Activated T-cell treated with anti-CD3 and anti-CD28 coated beads, Interleukin-2, amount 50 U/mL, for 72 hours (primary cell): ENCODE measurements around the gene OPRL1. TPM values are rescaled to one million over a fixed set of nuclear protein-coding genes. Genes with fewer than 3 reads are reported as not detected.
A peak's percentile ranks its signal among the peaks of the same experiment; 100 is the strongest.

ENCODE experiments used
- ATAC-seq, 2 donors: fragments of 150-1000 bp; cut with Tn5 transposase; replicated peaks in 1 of 2; 2 replicates each; pipeline ENCODE4 v1.10.0; 2021; ENCODE audit warnings: moderate library complexity in 2 of 2, mild to moderate bottlenecking in 1 of 2
- DNase-seq, 2 donors: peaks; one replicate each; pipeline ENCODE4 v3.0.0; 2021 to 2022; ENCODE audit warnings: mixed read lengths in 1 of 2
- H3K27ac Mint-ChIP-seq: one replicate; pipeline ENCODE4 v1.8.0; 2022; ENCODE audit warnings: mild to moderate bottlenecking, moderate library complexity, mixed read lengths
- H3K27me3 Mint-ChIP-seq: one replicate; pipeline ENCODE4 v1.8.0; 2022; ENCODE audit warnings: low read depth, mixed read lengths
- H3K36me3 Mint-ChIP-seq, 2 donors: one replicate each; pipeline ENCODE4 v1.8.0; 2022; ENCODE audit warnings: mixed read lengths in 2 of 2, mild to moderate bottlenecking in 1 of 2; ENCODE audit not compliant: insufficient read depth in 2 of 2
- H3K4me1 Mint-ChIP-seq: one replicate; pipeline ENCODE4 v1.8.0; 2022; ENCODE audit warnings: low read depth, mixed read lengths
- H3K4me3 Mint-ChIP-seq, 2 donors: one replicate each; pipeline ENCODE4 v1.8.0; 2022; ENCODE audit warnings: mild to moderate bottlenecking in 2 of 2, mixed read lengths in 2 of 2, moderate library complexity in 2 of 2
- H3K9me3 Mint-ChIP-seq, 2 donors: one replicate each; pipeline ENCODE4 v1.8.0; 2022; ENCODE audit warnings: mixed read lengths in 2 of 2
- total RNA-seq, 2 donors: library from RNA; stranded (reverse); gene quantifications; one replicate each; pipeline ENCODE4 v1.2.3, GENCODE V29; 2022

OPRL1 gene
- total RNA-seq, 2 donors from 2014 or later, result 1.3 to 1.7 TPM

- H3K4me3 Mint-ChIP-seq, result peak overlapping the region; percentile 30 to 56
- H3K27ac Mint-ChIP-seq, result no peak overlapping the region
- no peak for DNase-seq
Observed at GRCh38 chr20:64047968-64048401, 31.9 kb upstream of the OPRL1 start.

GRCh38 chr20:64048402-64049044 is 31.4 kb upstream of the OPRL1 start:
- Mint-ChIP-seq H3K9me3 (no peaks in the 10 kb centered on the region), H3K4me3 (no peak overlapping the region), H3K27me3 (peaks cover 33% of the 10 kb centered on the region), H3K27ac (no peak overlapping the region), H3K4me1 (peaks cover 4% of the 10 kb centered on the region), H3K36me3 (no peaks in the 10 kb centered on the region)
- DNase-seq, result no peak
- peak; percentile 18 to 19 for ATAC-seq

More at GRCh38 chr20:64047968-64048401, 31.9 kb upstream of the OPRL1 start:
- Mint-ChIP-seq H3K27me3 (peaks cover 27% of the 10 kb centered on the region), H3K36me3 (no peaks in the 10 kb centered on the region), H3K9me3 (no peaks in the 10 kb centered on the region), H3K4me1 (peaks cover 4% of the 10 kb centered on the region)
- no peak for ATAC-seq

GRCh38 chr20:64049060-64049877 is 30.6 kb upstream of the OPRL1 start, which contains the start of gene SOX18:
TSS of gene SOX18 (minus strand) at chr20:64049639. CDS start at chr20:64049516, 123 bp downstream.
- Mint-ChIP-seq H3K36me3 (no peaks in the 10 kb centered on the region), H3K9me3 (no peaks in the 10 kb centered on the region), H3K27me3 (peaks cover 36% of the 10 kb centered on the region), H3K4me1 (peaks cover 4% of the 10 kb centered on the region), H3K27ac (no peak within 1 kb of the TSS), H3K4me3 (peak within 1 kb of the TSS; percentile 47 to 79)
- DNase-seq, result peak; percentile 64 to 72
- peak; percentile 72 to 80 for ATAC-seq

GRCh38 chr20:64049878-64050260 is 30.0 kb upstream of the OPRL1 start:
- DNase-seq (no peak), ATAC-seq (no peak)
- peaks cover 4% of the 10 kb centered on the region for H3K4me1 Mint-ChIP-seq
- H3K4me3 Mint-ChIP-seq, result peak overlapping the region; percentile 47 to 71
- peaks cover 36% of the 10 kb centered on the region for H3K27me3 Mint-ChIP-seq
- no peak overlapping the region for H3K27ac Mint-ChIP-seq
- H3K9me3 Mint-ChIP-seq, result no peaks in the 10 kb centered on the region
- H3K36me3 Mint-ChIP-seq, result no peaks in the 10 kb centered on the region

- Mint-ChIP-seq H3K36me3 (no peaks in the 10 kb centered on the region), H3K27ac (no peak overlapping the region), H3K27me3 (peaks cover 36% of the 10 kb centered on the region), H3K9me3 (no peaks in the 10 kb centered on the region), H3K4me3 (peak overlapping the region; percentile 40 to 71), H3K4me1 (peaks cover 4% of the 10 kb centered on the region)
- ATAC-seq, result no peak
- no peak for DNase-seq
Observed at GRCh38 chr20:64050261-64051032, 29.4 kb upstream of the OPRL1 start.

- Mint-ChIP-seq H3K27ac (no peak overlapping the region), H3K4me3 (no peak overlapping the region), H3K9me3 (no peaks in the 10 kb centered on the region), H3K27me3 (peaks cover 36% of the 10 kb centered on the region), H3K4me1 (peaks cover 4% of the 10 kb centered on the region), H3K36me3 (no peaks in the 10 kb centered on the region)
- no peak for ATAC-seq
- DNase-seq, result no peak
Observed at GRCh38 chr20:64051033-64051452, 28.8 kb upstream of the OPRL1 start.

- Mint-ChIP-seq H3K4me1 (peaks cover under 1% of the 10 kb centered on the region), H3K9me3 (no peaks in the 10 kb centered on the region), H3K4me3 (no peak overlapping the region), H3K27me3 (peaks cover 29% of the 10 kb centered on the region), H3K36me3 (no peaks in the 10 kb centered on the region), H3K27ac (no peak overlapping the region)
- DNase-seq (no peak), ATAC-seq (no peak)
Observed at GRCh38 chr20:64051561-64052325, 28.1 kb upstream of the OPRL1 start.

GRCh38 chr20:64052326-64052722 is 27.6 kb upstream of the OPRL1 start:
- ATAC-seq, result no peak
- Mint-ChIP-seq H3K27me3 (peaks cover 23% of the 10 kb centered on the region), H3K27ac (no peak overlapping the region), H3K36me3 (no peaks in the 10 kb centered on the region), H3K4me3 (no peak overlapping the region), H3K4me1 (peaks cover 3% of the 10 kb centered on the region), H3K9me3 (no peaks in the 10 kb centered on the region)
- DNase-seq, result no peak

- no peak overlapping the region for H3K4me3 Mint-ChIP-seq
- no peak for ATAC-seq
- H3K27me3 Mint-ChIP-seq, result peaks cover 21% of the 10 kb centered on the region
- peaks cover 12% of the 10 kb centered on the region for H3K4me1 Mint-ChIP-seq
- no peaks in the 10 kb centered on the region for H3K36me3 Mint-ChIP-seq
- DNase-seq, result no peak
- no peaks in the 10 kb centered on the region for H3K9me3 Mint-ChIP-seq
- no peak overlapping the region for H3K27ac Mint-ChIP-seq
Observed at GRCh38 chr20:64052987-64053840, 26.7 kb upstream of the OPRL1 start.

- Mint-ChIP-seq H3K4me1 (peaks cover 17% of the 10 kb centered on the region), H3K9me3 (no peaks in the 10 kb centered on the region), H3K27me3 (peaks cover 21% of the 10 kb centered on the region), H3K27ac (peak overlapping the region; percentile 29), H3K36me3 (no peaks in the 10 kb centered on the region), H3K4me3 (no peak overlapping the region)
- DNase-seq (no peak), ATAC-seq (no peak)
Observed at GRCh38 chr20:64053841-64054661, 25.8 kb upstream of the OPRL1 start.

- ATAC-seq (no peak), DNase-seq (no peak)
- H3K4me3 Mint-ChIP-seq, result no peak overlapping the region
- no peaks in the 10 kb centered on the region for H3K9me3 Mint-ChIP-seq
- no peaks in the 10 kb centered on the region for H3K36me3 Mint-ChIP-seq
- peaks cover 23% of the 10 kb centered on the region for H3K4me1 Mint-ChIP-seq
- H3K27me3 Mint-ChIP-seq, result peaks cover 20% of the 10 kb centered on the region
- no peak overlapping the region for H3K27ac Mint-ChIP-seq
Observed at GRCh38 chr20:64055396-64055892, 24.4 kb upstream of the OPRL1 start.
